RWPE1 (cell line): Measurements from ENCODE around the gene DPH7.
A peak's percentile ranks its signal among the peaks of the same experiment; 100 is the strongest.

Experiments
- CTCF ChIA-PET: fragments of 350-600 bp; sonication (Branson Sonifier 250); formaldehyde crosslinking; extraction: SDS; loops from one replicate; lab custom pipeline; 2021; lab: Yijun Ruan, JAX
- POLR2A ChIA-PET: fragments of 400-600 bp; formaldehyde crosslinking; extraction: SDS; loops from one replicate; lab custom pipeline; 2020; ENCODE audit warnings: antibody characterized with exemption; ENCODE audit not compliant: low non-redundant PET; lab: Yijun Ruan, JAX
- DNase-seq: peaks from one replicate; pipeline ENCODE4 v3.0.0; 2012; ENCODE audit warnings: low spot score
- H3K27ac ChIP-seq: fragments of 450-650 bp; 2 replicates; pipeline ENCODE4 v1.5.1; 2017
- CTCF ChIP-seq: fragments of 450-650 bp; conservative IDR thresholded peaks from 2 replicates; pipeline ENCODE4 v1.5.1; 2017; ENCODE audit warnings: low read depth, mild to moderate bottlenecking

DPH7 gene

GRCh38 chr9:137613259-137613658 is 34.5 kb upstream of the DPH7 start:
- CTCF ChIA-PET, result interaction anchor here (0.6 kb wide), 1 partner anchor 77 kb away, joined by 4 read pairs; no protein-coding TSS in a partner anchor
- DNase-seq, result no peak
- H3K27ac ChIP-seq, result peak overlapping the region; percentile 100
- no peak for TF ChIP-seq CTCF
- POLR2A ChIA-PET, result interaction anchor here (0.6 to 3.4 kb wide), 2 partner anchors 8 to 22 kb away, joined by 3 to 14 read pairs; partner anchors contain the start of gene ZMYND19

DNA sequence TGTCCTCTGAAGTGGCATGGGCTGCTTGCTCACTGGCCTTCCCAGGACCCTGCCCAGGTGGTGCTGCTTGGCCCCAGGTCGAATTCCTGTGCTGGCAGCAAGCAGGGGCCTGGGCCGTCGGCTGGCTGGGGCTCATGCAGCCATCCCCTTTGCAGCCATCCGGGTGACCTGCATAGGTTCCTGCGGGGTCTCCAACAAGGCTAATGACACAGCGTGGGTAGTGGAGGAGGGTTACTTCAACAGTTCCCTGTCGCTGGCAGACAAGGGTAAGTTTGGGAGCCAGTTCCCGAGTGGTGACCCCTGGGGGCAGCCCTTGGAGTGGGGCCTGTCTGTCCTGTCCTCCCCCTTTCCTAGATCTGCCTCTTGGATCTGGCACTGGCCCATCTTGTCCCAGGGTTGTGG is 34.0 kb upstream of the DPH7 start:
- ChIA-PET POLR2A (interaction anchor here (3.4 kb wide), 1 partner anchor 22 kb away, joined by 14 read pairs; the partner anchor contains the start of gene ZMYND19), CTCF (interaction anchor here (0.6 kb wide), 1 partner anchor 33 kb away, joined by 7 read pairs; no protein-coding TSS in a partner anchor)
- DNase-seq, result no peak
- H3K27ac ChIP-seq, result peak overlapping the region; percentile 100
- TF ChIP-seq CTCF, result no peak

GRCh38 chr9:137611623-137612609 is 33.2 kb upstream of the DPH7 start:
- ChIA-PET CTCF (interaction anchor here (0.6 to 1.4 kb wide), 3 partner anchors 32 to 310 kb away, joined by 3 to 7 read pairs (median 6); partner anchors contain the start of gene NRARP), POLR2A (interaction anchor here (3.4 kb wide), 1 partner anchor 21 kb away, joined by 14 read pairs; the partner anchor contains the start of gene ZMYND19)
- H3K27ac ChIP-seq, result peak overlapping the region; percentile 100
- no peak for TF ChIP-seq CTCF
- DNase-seq, result peak; percentile 98

DNA sequence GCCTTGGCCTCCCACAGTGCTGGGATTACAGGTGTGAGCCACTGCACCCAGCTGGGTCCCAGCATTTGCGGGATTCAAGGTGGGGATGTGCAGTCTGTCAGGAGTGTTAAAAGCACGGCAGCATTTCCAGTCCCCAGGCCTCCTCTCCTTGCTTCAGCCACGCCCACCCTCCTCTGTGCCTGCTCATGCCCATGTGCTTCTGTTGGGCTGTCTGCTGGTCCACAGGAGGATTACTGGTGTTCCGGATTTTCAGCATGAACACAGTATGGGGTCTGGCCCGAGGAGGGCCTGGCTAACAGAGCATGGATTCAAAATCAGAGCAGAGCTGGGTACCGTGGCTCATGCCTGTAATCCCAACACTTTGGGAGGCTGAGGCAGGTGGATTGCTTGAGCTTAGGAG is 32.2 kb upstream of the DPH7 start:
- peak; percentile 35 for DNase-seq
- peak overlapping the region; percentile 100 for H3K27ac ChIP-seq
- ChIA-PET POLR2A (interaction anchor here (3.4 kb wide), 1 partner anchor 20 kb away, joined by 14 read pairs; the partner anchor contains the start of gene ZMYND19), CTCF (interaction anchor here (0.7 to 1.4 kb wide), 2 partner anchors 19 to 309 kb away, joined by 3 to 8 read pairs; partner anchors contain the start of gene NRARP)
- TF ChIP-seq CTCF, result no peak

GRCh38 chr9:137607141-137607857 is 28.6 kb upstream of the DPH7 start:
- CTCF ChIA-PET, result interaction anchor here (0.5 to 1.1 kb wide), 3 partner anchors 25 to 65 kb away, joined by 4 to 7 read pairs (median 4); partner anchors contain the start of gene DPH7
- DNase-seq, result no peak
- TF ChIP-seq CTCF, result no peak
- peak overlapping the region; percentile 100 for H3K27ac ChIP-seq
- POLR2A ChIA-PET, result no interaction called here

DNA sequence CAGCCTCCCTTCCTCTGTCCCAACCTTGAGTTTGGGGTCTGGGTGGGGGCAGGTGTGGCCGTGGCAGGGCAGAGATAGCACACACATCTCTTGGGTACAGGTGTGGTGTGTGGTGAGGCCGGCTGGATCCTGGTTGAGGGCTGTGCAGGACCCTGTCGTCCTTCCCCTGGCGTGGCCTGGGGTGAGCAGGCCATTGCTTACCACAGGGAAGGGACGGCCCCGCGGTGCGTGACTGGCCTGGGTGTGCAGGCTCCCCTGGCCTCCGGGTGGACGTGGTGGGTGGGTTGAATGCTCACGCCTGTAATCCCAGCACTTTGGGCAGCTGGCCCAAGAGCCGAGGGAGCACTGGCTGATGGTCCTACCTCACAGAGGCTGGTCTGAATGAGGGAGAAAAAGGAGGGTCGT is 28.0 kb upstream of the DPH7 start:
- POLR2A ChIA-PET, result no interaction called here
- CTCF ChIA-PET, result interaction anchor here (1.1 kb wide), 1 partner anchor 27 kb away, joined by 7 read pairs; the partner anchor contains the start of gene DPH7
- H3K27ac ChIP-seq, result peak overlapping the region; percentile 100

More for the DNA sequence above, 28.0 kb upstream of the DPH7 start:
- TF ChIP-seq CTCF, result no peak
- DNase-seq, result no peak
